Stimulated activated CD8-positive, alpha-beta memory T cell treated with anti-CD3 and anti-CD28 coated beads, Interleukin-7, amount 100 ng/mL, for 1 hour (primary cell): Measurements from ENCODE around the gene PTPRG.
"Not testable (repeated sequence)": the region's sequence is repeated elsewhere in the genome, so short reads cannot be mapped to it uniquely, and the experiment has no call there.

Source experiments
- DNase-seq, 2 donors: peaks; one replicate each; pipeline ENCODE4 v3.0.0-alpha.2; 2020; ENCODE audit warnings: low read depth in 2 of 2

The PTPRG gene

GRCh38 chr3:61561374-61562041 is at the start of gene PTPRG:
Gene PTPRG (plus strand): TSS chr3:61561571. CDS start chr3:61562288, 717 bp downstream.
- DNase-seq = no peak

DNA sequence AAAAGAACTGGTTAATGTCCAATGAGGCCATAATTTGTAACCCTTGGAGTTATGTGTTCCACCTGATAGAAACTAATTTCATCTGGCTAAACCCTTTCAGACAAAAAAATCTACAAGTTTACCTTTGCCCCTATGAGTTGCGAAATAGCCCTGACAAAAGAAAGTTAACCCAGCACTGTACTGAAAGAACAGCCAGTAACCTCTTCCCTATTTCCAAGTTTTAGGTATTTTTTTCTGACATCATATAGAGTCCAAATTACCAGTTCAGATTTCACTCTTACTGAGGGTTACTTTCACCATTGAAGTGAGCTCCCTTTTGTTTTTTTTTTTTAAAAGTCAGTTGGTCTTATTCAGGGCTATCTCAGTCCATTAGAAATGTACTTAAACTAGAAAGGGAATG is 42.8 kb upstream of the PTPRG start:
- no peak for DNase-seq

- DNase-seq = no peak
Observed at GRCh38 chr3:61520966-61521628, 40.3 kb upstream of the PTPRG start.

- DNase-seq = no peak
Observed at GRCh38 chr3:61522060-61522459, 39.3 kb upstream of the PTPRG start.

GRCh38 chr3:61522626-61523025 is 38.7 kb upstream of the PTPRG start:
- DNase-seq = no peak

DNA sequence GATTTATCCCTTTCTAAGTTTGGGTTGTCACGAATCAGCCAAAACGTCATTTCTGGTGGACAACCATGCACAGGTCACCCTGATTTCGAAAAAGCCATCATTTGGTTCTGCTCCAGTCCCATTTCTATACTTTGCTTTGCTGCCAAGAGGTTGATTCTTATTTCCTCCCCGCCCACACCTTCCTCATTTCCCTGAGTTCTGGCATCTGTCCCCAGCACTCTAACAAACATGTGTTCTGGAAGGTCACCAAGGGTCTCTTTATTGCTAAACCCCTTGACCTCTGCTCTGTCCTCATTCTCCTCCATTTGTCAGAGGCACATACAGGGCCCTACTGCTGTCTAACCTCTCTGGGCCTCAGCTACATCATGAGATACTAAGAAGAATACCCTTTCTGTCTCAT is 36.4 kb upstream of the PTPRG start:
- DNase-seq = no peak

GRCh38 chr3:61526308-61526707 is 35.1 kb upstream of the PTPRG start:
- no peak for DNase-seq

DNA sequence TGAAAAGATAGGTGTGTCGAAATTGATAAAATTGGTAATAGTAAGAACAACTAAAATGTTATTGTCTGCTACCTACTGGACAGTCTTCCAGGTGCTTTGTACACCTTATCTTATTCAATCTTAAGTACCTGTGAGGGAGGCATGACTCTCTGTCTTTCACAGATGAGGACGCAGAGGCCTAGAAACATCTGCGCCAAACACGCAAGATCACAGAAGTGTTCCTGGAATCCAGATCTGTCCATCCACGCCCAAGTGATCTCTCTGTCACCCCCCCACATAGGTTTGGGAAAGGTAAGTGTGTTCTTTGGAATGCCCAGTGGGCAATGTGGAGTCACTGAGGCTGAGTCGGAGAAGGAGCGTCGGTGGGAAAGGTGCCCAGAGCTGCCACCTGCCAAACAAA is 34.4 kb upstream of the PTPRG start:
- DNase-seq = no peak

- no peak for DNase-seq
Observed at GRCh38 chr3:61530355-61530754, 31.0 kb upstream of the PTPRG start.

- DNase-seq = no peak
Observed at GRCh38 chr3:61531528-61531927, 29.8 kb upstream of the PTPRG start.

GRCh38 chr3:61532739-61533500 is 28.5 kb upstream of the PTPRG start:
- DNase-seq = no peak

DNA sequence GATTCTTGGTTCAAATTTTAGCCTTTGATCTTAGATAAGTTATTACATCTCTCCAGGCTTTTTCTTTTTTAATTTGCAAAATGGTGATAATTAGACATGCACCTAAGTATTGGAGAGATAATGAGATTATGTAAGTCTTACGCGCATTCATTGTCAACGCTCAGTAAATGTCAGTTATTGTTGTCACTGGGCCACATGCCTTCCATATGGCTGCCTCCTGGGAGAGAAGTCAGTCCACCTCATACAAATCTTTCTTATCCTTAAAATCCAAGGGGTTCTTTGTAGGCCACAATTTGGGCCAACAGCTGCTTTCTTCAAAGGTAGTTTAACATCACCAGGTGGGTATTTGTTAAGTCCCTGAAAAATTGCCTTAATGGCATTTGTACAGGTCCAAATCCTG is 25.5 kb upstream of the PTPRG start:
- no peak for DNase-seq

DNA sequence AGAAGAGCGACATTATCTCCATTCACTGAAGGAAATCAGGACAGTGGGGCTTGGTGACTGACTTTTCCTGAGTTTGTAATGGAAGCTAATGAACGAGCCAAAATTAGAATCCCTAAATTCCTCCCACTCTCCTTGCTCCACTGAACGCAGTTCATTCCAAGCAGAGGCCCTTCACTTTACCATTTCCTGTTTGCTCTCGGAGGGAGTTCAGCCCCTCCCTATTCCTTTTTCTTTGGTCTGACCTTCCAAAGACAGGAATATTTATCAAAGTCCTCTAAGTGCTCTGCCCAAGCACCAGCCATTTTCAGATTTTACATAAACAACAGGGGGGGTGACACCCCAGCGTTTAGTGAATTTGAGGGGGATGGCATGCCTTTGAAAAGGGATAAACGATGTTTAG is 24.0 kb upstream of the PTPRG start:
- no peak for DNase-seq

- DNase-seq = no peak
Observed at GRCh38 chr3:61538486-61538885, 22.9 kb upstream of the PTPRG start.

DNA sequence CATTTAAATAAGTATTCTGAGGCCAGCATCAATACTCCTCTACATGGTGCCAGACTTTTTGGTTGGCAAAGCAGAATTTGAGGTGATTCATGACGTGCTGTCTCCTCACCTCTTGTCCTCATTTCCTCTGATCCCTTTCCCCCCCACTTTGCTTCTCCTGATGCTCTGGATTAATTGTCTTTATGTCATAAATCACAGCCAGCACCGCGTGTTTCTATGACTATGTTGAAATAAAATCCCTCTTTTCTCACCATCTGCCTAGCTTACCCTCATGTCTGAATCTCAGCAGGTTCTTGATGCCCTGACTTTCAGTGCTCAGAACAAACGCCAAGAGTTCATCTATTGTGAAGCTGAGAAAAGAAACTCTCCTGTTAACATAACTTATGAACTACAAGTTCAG is 19.7 kb upstream of the PTPRG start:
- no peak for DNase-seq

DNA sequence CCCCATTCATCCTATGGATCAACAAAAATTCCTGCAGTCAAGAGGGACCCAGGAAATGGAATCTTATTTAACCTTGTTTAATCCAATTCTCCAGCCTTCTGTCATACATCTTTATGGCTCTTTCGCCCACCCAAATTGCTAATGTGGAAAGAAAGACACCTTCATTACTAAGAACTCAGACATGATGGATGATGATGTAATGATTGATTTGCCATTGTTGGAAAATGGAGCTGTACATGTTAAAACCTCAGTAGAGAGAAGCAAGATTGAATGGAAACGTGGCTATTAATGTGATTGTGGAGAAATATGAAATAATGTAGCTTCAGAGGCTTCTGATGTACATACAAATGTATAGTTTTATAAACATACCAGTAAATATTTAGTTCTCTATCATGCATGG is 15.7 kb upstream of the PTPRG start:
- DNase-seq = no peak

GRCh38 chr3:61547625-61548024 is 13.7 kb upstream of the PTPRG start:
- no peak for DNase-seq

- DNase-seq = not testable (repeated sequence)
Observed at GRCh38 chr3:61552704-61553103, 8.7 kb upstream of the PTPRG start.

DNA sequence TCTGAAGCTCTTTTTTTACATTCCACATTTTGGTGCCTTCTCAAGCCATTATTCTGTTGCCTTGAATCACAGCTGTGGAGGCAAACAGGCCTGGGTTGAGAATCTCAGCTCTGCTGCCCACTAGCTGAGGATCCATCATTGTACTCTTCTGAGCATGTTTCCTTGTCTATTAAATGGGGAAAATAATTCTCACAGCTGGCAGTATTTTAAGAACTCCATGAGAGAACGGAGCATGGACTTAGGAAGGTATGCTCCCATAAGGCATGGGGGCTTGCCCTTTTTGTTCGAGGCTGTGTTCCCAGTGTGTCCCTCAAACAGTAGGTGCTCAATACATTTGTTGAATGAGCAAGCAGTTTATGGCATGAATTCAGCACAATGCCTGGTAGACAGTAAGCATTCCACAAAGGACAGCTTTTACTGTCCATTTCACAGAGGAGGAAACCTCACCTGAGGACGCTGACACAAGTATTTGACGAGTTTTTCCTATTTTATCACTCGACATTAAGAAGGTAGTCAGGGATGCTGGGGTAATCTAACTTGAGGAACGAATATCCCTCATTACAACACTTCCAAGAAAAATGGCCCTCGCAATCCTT is 2.1 kb upstream of the PTPRG start:
- DNase-seq = no peak

DNA sequence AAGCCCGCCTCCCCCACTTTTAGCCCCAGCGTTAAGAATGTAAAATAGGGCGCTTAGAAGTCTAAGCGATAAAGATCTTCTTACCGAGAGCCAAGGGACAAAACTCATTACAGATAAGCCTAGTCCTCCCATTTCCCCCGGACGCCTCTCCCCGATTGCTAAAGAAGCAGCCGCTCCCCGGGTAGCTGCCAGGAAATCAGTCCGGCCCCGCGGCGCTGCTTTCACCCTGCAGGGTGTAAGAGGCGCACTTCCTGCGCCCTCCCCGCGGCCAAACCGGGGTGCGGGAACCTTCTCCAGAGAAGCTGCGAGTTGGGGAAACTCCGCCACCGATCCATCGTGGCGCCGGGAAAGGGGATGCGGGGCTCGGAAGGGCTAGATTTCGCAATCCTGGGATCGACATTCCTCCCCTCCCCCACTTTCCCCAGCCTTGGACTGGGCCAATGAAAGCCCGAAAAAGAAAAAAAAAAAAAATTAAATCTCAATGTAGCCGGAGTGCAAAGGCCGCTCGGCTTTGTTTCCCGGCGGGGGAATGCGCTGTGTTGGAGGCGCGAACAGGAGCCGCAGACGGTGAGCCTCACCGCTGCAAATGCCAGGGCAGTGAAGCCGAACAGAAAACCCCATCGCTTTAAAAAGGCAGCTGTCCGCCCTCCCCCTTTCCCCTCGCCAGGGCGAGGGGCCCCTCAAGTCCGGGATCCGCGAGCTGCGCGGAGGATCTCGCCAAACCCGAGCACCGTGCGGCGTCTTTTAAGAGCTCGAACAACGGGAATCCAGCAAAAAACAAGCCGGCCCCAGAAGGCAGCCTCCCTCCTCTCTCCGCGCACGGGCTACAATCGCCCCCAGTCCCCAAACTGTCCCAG is 626 bp upstream of the PTPRG start:
- no peak for DNase-seq

DNA sequence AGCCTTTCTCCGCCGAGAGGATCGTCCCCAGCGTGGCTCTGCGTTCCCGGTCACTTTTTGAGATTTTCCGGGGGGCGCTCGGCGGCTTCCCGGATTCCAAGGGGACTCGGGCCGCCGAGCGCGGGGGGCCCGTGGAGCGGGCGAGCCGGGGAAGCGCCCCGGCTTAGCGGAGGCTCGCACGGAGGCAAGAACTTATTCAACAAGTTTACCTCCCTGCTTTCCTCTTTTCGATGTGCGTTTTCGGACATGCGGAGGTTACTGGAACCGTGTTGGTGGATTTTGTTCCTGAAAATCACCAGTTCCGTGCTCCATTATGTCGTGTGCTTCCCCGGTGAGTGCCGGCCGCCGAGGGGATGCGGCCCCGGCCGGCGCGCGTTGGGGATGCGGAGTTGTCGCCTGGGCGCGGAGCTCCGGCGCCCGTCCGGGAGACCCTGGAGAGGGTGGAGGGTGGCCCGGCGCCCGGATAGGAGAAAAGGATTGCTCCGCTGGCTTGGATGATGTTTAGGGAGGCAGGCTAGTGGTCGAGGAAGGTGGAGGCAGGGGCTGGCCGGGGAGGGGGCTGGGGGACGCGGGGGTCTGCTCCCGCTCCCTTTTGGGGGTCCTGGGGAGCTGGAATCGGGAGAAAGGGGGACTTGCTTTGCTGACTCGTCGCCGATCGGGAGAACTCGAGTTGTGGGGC is 810 bp downstream of the PTPRG start:
- DNase-seq = no peak
